OCI-LY3 (cell line): ENCODE data around the gene NEMP2.

ENCODE experiments used
- H2AFZ ChIP-seq: fragments of 200-600, 300-600 bp; shearing (Covaris generic); 2 replicates; pipeline ENCODE4 v1.6.0; 2014; ENCODE audit warnings: antibody characterized with exemption, low read depth, low read length
- H3K27ac ChIP-seq: fragments of 200-600, 300-600 bp; sonication (generic); 2 replicates; pipeline ENCODE4 v1.5.1; 2014; ENCODE audit warnings: mild to moderate bottlenecking, low read length, moderate library complexity, mixed read lengths
- H3K27me3 ChIP-seq: fragments of 200-600, 300-600 bp; sonication (generic); 2 replicates; pipeline ENCODE4 v1.6.1; 2014; ENCODE audit warnings: low read depth, low read length, mixed read lengths
- H3K36me3 ChIP-seq: fragments of 200-600, 300-600 bp; sonication (generic); replicated peaks from 2 replicates; pipeline ENCODE3; 2014; ENCODE audit warnings: low read depth, low read length, mixed read lengths
- H3K4me1 ChIP-seq: fragments of 300-600, 200-600 bp; sonication (generic); 2 replicates; pipeline ENCODE4 v1.6.1; 2014; ENCODE audit warnings: low read length, mixed read lengths
- H3K4me2 ChIP-seq: fragments of 200-600, 300-600 bp; sonication (generic); 2 replicates; pipeline ENCODE4 v1.6.1; 2014; ENCODE audit warnings: low read length, mixed read lengths
- H3K4me3 ChIP-seq: fragments of 300-600, 200-600 bp; sonication (generic); 2 replicates; pipeline ENCODE4 v1.5.1; 2014; ENCODE audit warnings: antibody characterized with exemption, mild to moderate bottlenecking, low read length, moderate library complexity
- H3K79me2 ChIP-seq: fragments of 300-600, 200-600 bp; shearing (Covaris generic); 2 replicates; pipeline ENCODE4 v1.6.1; 2014; ENCODE audit warnings: mild to moderate bottlenecking, low read length, mixed read lengths
- H3K9ac ChIP-seq: fragments of 300-600, 200-600 bp; shearing (Covaris generic); 2 replicates; pipeline ENCODE4 v1.6.0; 2014; ENCODE audit warnings: mild to moderate bottlenecking, low read length, moderate library complexity
- H3K9me3 ChIP-seq: fragments of 200-600, 300-600 bp; shearing (Covaris generic); 2 replicates; pipeline ENCODE4 v1.6.1; 2014; ENCODE audit warnings: low read length, mixed read lengths; ENCODE audit not compliant: insufficient read depth
- H4K20me1 ChIP-seq: fragments of 200-600, 300-600 bp; sonication (generic); 2 replicates; pipeline ENCODE4 v1.6.1; 2016; ENCODE audit warnings: low read length, mixed read lengths; ENCODE audit not compliant: insufficient read depth
- EZH2phosphoT487 ChIP-seq: fragments of 200-600 bp; shearing (Covaris generic); IDR thresholded peaks from 2 replicates; pipeline ENCODE4 v1.6.1; 2018; ENCODE audit warnings: antibody characterized with exemption, mixed run types, low read depth
- TF ChIP-seq, protein P1 (sequence below): fragments of 200-600, 300-600 bp; sonication (generic); IDR thresholded peaks from 2 replicates; pipeline ENCODE4 v1.5.1; 2014; ENCODE audit warnings: antibody characterized with exemption, low read length, low read depth

NEMP2 gene

DNA sequence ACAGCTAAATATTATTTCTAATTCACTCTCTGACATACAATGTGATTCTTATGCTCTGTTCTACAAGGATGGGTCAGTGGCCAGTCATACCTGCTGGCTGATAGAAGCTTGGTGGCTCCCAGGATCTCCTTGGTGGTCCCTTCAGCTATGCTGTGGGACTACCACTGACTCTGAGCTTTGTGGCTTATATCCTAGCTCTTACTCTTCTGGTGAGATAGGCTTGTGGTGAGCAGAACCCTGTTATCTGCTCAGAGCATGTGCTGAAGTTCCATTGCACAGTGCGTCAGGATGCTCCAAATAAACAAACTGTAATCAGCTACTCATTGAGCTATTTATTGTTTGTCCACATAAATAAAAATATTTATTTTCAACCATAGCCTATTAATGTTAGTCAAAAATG lies 74.6 kb downstream of the NEMP2 start:
- H3K27me3 ChIP-seq: no peaks in the 10 kb centered on the region
- no peaks in the 10 kb centered on the region for H3K36me3 ChIP-seq
- TF ChIP-seq, protein P1, sequence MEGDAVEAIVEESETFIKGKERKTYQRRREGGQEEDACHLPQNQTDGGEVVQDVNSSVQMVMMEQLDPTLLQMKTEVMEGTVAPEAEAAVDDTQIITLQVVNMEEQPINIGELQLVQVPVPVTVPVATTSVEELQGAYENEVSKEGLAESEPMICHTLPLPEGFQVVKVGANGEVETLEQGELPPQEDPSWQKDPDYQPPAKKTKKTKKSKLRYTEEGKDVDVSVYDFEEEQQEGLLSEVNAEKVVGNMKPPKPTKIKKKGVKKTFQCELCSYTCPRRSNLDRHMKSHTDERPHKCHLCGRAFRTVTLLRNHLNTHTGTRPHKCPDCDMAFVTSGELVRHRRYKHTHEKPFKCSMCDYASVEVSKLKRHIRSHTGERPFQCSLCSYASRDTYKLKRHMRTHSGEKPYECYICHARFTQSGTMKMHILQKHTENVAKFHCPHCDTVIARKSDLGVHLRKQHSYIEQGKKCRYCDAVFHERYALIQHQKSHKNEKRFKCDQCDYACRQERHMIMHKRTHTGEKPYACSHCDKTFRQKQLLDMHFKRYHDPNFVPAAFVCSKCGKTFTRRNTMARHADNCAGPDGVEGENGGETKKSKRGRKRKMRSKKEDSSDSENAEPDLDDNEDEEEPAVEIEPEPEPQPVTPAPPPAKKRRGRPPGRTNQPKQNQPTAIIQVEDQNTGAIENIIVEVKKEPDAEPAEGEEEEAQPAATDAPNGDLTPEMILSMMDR: no peak
- TF ChIP-seq EZH2phosphoT487: no peak
- H3K4me3 ChIP-seq: no peak overlapping the region
- H3K4me2 ChIP-seq: no peak overlapping the region
- H3K9me3 ChIP-seq: no peaks in the 10 kb centered on the region
- no peaks in the 10 kb centered on the region; the same call in 1 of the 2 replicates for H4K20me1 ChIP-seq
- H2AFZ ChIP-seq: no peak overlapping the region
- peaks cover 6% of the 10 kb centered on the region; the same call in 1 of the 2 replicates for H3K4me1 ChIP-seq
- H3K79me2 ChIP-seq: no peaks in the 10 kb centered on the region
- H3K9ac ChIP-seq: no peak overlapping the region
- no peak overlapping the region for H3K27ac ChIP-seq

DNA sequence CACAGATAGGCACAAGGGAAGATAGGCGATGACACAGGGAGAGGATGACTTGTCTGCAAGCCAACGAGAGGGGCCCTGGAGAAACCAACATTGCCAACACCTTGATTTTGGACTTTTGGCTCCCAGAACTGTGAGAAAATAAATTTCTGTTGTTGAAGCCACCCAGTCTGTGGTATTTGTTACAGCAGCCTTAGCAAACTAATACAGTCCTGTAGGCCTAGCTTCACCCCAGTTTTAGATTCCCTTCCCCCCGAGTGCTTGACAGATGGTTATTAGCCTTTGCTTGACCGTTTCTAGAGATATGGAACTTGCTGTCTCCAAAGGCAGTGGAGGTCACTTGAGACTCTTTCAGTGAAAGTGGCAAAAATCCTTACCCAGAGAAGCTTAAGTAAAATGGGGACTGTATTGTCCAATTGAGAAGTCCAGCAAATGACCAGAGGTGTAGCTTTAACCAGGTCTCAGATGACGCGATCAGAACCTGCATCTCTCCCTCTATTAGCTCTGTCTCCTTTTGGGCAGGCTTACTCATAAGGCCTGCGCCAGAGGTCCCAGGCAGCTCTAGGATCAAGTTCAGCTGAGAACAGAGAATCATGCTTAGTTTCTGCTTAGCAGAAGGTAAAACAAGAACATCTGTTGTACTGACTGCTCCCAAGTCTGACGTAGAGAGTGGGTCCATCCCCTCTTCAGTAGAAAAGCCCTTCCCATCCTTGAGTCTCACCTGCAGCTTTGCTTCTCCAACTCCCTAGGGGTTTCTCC lies 76.0 kb downstream of the NEMP2 start:
- Histone ChIP-seq H3K4me3 (no peak overlapping the region), H3K79me2 (no peaks in the 10 kb centered on the region), H4K20me1 (no peaks in the 10 kb centered on the region; the same call in 1 of the 2 replicates), H3K4me1 (peaks cover 6% of the 10 kb centered on the region; the same call in 1 of the 2 replicates), H3K9me3 (no peaks in the 10 kb centered on the region), H3K27me3 (no peaks in the 10 kb centered on the region), H3K27ac (no peak overlapping the region), H2AFZ (no peak overlapping the region), H3K4me2 (no peak overlapping the region), H3K36me3 (no peaks in the 10 kb centered on the region), H3K9ac (no peak overlapping the region)
- TF ChIP-seq, protein P1: no peak
- no peak for TF ChIP-seq EZH2phosphoT487

DNA sequence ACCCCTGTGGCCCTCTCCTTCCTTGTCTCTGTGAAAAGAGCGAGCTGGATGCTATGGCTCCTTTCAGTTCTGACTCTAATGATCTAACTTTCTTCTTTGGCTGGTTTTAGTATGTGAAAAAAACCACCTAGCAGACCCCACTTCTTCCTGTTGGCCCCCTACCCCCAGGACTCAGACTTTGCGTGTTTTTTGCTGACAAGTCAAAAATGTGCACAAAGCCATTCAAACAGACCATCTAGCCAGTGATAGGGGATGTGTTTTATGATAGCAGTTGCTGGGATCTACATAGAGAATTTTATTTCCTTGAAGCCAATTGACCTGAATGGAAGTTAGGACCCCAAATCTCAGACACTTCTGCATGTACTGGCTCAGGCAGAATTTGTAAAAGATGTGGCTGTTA lies 77.3 kb downstream of the NEMP2 start:
- Histone ChIP-seq H4K20me1 (no peaks in the 10 kb centered on the region; the same call in 1 of the 2 replicates), H3K9me3 (no peaks in the 10 kb centered on the region), H3K4me1 (peaks cover 10% of the 10 kb centered on the region), H3K4me2 (no peak overlapping the region), H3K79me2 (no peaks in the 10 kb centered on the region), H3K9ac (no peak overlapping the region), H3K27ac (no peak overlapping the region), H3K27me3 (no peaks in the 10 kb centered on the region), H2AFZ (no peak overlapping the region), H3K4me3 (no peak overlapping the region), H3K36me3 (no peaks in the 10 kb centered on the region)
- TF ChIP-seq, protein P1: no peak
- no peak for TF ChIP-seq EZH2phosphoT487

DNA sequence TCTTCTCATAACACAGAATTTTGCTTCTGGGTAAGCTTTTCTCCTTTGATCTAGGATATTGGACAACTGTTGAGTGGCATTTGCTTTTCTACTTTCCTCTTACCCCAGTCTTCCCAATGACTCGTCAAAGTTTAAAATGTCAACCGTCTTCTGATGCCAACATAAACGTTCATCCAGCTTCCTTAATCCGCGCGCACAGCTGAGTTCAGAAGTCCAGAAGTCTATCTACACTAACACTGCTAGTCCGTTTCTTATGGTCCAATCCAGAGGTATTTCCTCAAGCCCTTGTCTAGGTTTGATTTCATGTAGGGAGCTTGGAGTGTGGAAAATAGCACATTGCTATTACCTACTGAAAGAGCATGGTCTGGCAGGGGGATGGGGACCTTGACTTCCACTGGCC lies 77.7 kb downstream of the NEMP2 start:
- Histone ChIP-seq H3K9me3 (no peaks in the 10 kb centered on the region), H3K4me1 (peaks cover 11% of the 10 kb centered on the region), H3K79me2 (no peaks in the 10 kb centered on the region), H3K4me3 (no peak overlapping the region), H3K27ac (no peak overlapping the region), H3K4me2 (no peak overlapping the region), H3K27me3 (no peaks in the 10 kb centered on the region), H3K36me3 (no peaks in the 10 kb centered on the region), H2AFZ (no peak overlapping the region), H3K9ac (no peak overlapping the region), H4K20me1 (no peaks in the 10 kb centered on the region; the same call in 1 of the 2 replicates)
- TF ChIP-seq, protein P1: no peak
- no peak for TF ChIP-seq EZH2phosphoT487
